Heart left ventricle (tissue), 16 donors: ENCODE data around the gene MYL1. TPM values are rescaled to one million over a fixed set of nuclear protein-coding genes. Genes with fewer than 3 reads are reported as not detected.
A peak's percentile ranks its signal among the peaks of the same experiment; 100 is the strongest.

Source experiments
- ATAC-seq, 4 donors: fragments of 200-7000 bp; cut with Tn5 transposase; one replicate each; pipeline ENCODE4 v1.9.1; 2020 to 2022; ENCODE audit warnings: moderate library complexity in 4 of 4, mild to moderate bottlenecking in 3 of 4, moderate number of reproducible peaks in 1 of 4
- DNase-seq, 5 donors: peaks; one replicate each; pipeline ENCODE4 v3.0.0-alpha.2; 2020
- H3K27ac ChIP-seq, 12 donors: fragments of 200-600 bp; sonication (generic) in 4 of 12; one replicate each; pipeline versions ENCODE4 v1.5.0 to v1.8.0; 2016 to 2022; ENCODE audit warnings: mild to moderate bottlenecking in 2 of 12
- H3K27me3 ChIP-seq, 9 donors: fragments of 200-600 bp; sonication (generic) in 2 of 9; one replicate each; pipeline versions ENCODE4 v1.5.1 to v1.8.0; 2016 to 2022; ENCODE audit warnings: mild to moderate bottlenecking in 3 of 9
- H3K36me3 ChIP-seq, 9 donors: fragments of 200-600 bp; sonication (generic) in 2 of 9; one replicate each; pipeline versions ENCODE4 v1.5.0 to v1.8.0; 2018 to 2022; ENCODE audit warnings: mild to moderate bottlenecking in 2 of 9
- H3K4me1 ChIP-seq, 12 donors: fragments of 200-600 bp; sonication (generic) in 4 of 12; one replicate each; pipeline versions ENCODE4 v1.5.0 to v1.8.0; 2016 to 2022; ENCODE audit warnings: mild to moderate bottlenecking in 3 of 12
- H3K4me3 ChIP-seq, 12 donors: fragments of 200-600 bp; sonication (generic) in 4 of 12; one replicate each; pipeline versions ENCODE4 v1.5.0 to v1.8.0; 2017 to 2022; ENCODE audit warnings: mild to moderate bottlenecking in 9 of 12, moderate library complexity in 4 of 12
- H3K9me3 ChIP-seq, 12 donors: fragments of 200-600 bp; sonication (generic) in 4 of 12; one replicate each; pipeline versions ENCODE4 v1.5.0 to v1.8.0; 2016 to 2022; ENCODE audit warnings: mild to moderate bottlenecking in 1 of 12
- POLR2A ChIP-seq, 2 donors: fragments of 450-650 bp; IDR thresholded peaks; one replicate each; pipeline ENCODE4 v1.6.1; 2017; ENCODE audit warnings: antibody characterized with exemption in 2 of 2, mild to moderate bottlenecking in 2 of 2, moderate library complexity in 2 of 2
- WGBS, 4 donors: extraction: QIAGEN DNeasy Blood & Tissue Kit in 2 of 4; methylation state at CpG; one replicate each; pipeline versions ENCODE4 v1.1.5 to v1.1.7; 2013 to 2018; 5-methylcytosine and 5-hydroxymethylcytosine counted together
- intact Hi-C, 10 donors: fragments of 100-400 bp; cut with DNase I; formaldehyde crosslinking; loops; one replicate each; pipeline versions ENCODE4 v1.11.1 to v1.14.2; 2022
- long read RNA-seq, 3 donors: library from polyadenylated mRNA; unstranded; transcript quantifications; one replicate each; pipeline ENCODE4 v2.0.0, GENCODE V29; 2020 to 2021
- polyA plus RNA-seq, 2 donors: library from polyadenylated mRNA; stranded (reverse); fragments of 200-250 nt; gene quantifications; one replicate each; pipeline ENCODE4 v1.2.3, GENCODE V29; 2013
- total RNA-seq, 9 donors: library from RNA; depleted of rRNA in 2 of 9; stranded (reverse); fragments of >200 nt in 2 of 9; fragmentation: NEBNext Ultra II Directional in 3 of 9; extraction: Animal tissue kit (Norgen Biotek cat#: 25700) in 3 of 9; gene quantifications; one replicate each; pipeline versions ENCODE4 v1.1.0 to v1.2.4, GENCODE V29; 2016 to 2023
- TF ChIP-seq, protein P1 (sequence below), 12 donors: fragments of 200-600 bp; sonication (generic) in 4 of 12; IDR thresholded peaks; one replicate each; pipeline versions ENCODE4 v1.5.0 to v1.8.0; 2018 to 2022; ENCODE audit warnings: antibody characterized with exemption in 12 of 12, mild to moderate bottlenecking in 5 of 12
- donor health status: ischemic (EF 13 %, LVEDD 7.1; RV severe dilation, severe dysfunction).
- donor health status: healthy with polysubstance abuse.
- donor health status: DM: no; HTN: yes; CAD: no.
- donor health status: DM: no; HTN: no; CAD: no.
- donor health status: ischemic (EF 25% LVEDD 6.9; RV normal size, moderate dysfunction).
- donor health status: ischemic (EF 25% LVEDD 5.7; RV mildly dilated, moderate dysfunction).
- donor health status: healthy.
- donor health status: DM: yes; HTN: yes; CAD: no.
- donor health status: ischemic (EF 35%, LVEDD 5.7; RV mildly dilated, moderate dysfunction).
- donor health status: nonischemic (EF 11% LVEDD 7.7; RV severe dilation, severe dysfunction).
- donor health status: DM: yes; HTN: yes; CAD: no.
- donor health status: PGD.
- donor health status: ischemic (EF 29% LVEDD 5.4; RV normal size, mild dysfunction).
- donor health status: nonischemic (EF 23%, LVEDD 6.1; RV moderate dilation, normal function).

MYL1 gene
- total RNA-seq (1 to 10 TPM in 3 of 9 donors, under 1 TPM in 1, not detected in 5; 0.44 to 6.1 (median 1.2) TPM), polyA plus RNA-seq (1 to 10 TPM in 1 of 2 donors, under 1 TPM in 1; 0.08 to 2.1 TPM)
- long read RNA-seq, donor 1 = 0 reads
- long read RNA-seq, donor 2 = 0 reads
- long read RNA-seq, donor 3 = 0 reads

DNA sequence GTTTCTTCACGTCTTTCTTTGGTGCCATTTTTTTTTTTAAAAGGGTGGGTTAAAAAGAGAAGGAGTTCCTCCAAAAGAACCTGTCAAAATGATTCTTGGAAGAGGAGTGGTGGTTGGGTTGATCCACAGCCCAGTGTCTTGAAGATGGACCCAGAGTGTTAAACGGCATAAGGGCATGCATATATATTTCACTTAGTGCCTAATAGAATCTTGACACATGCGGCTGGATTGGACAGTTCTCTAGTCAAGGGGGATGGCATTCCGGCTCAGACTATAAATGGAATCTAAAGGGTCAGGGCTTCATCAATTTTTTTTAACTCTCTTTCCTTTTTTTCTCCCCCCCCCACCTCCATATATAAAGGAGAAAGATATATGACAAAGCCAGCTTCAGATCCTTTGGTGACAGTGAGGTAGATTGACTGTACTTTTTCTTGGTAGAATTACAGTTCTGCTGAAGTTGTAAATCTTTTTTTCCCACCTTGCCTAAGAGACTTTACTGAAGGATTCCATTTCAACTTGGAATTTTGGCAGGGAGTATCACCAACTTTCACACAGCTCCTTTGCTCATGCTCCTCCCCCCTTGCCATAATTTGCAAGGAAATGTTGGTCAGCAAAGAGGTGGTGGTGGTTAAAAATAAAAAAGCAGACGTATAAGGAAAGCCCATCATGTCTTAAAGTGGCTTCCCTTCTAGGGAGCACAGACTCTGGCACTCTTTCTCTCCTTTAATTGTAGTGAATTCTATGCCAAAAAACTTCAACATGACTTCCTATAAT is at the start of gene MYL1:
Gene MYL1, minus strand, starts transcription at position 160 of the 774 bp plus-strand sequence. Its CDS starts 132 bp downstream, at position 28.
- TF ChIP-seq POLR2A (IDR thresholded peaks at IDR 0.05) = no peak
- TF ChIP-seq, protein P1, sequence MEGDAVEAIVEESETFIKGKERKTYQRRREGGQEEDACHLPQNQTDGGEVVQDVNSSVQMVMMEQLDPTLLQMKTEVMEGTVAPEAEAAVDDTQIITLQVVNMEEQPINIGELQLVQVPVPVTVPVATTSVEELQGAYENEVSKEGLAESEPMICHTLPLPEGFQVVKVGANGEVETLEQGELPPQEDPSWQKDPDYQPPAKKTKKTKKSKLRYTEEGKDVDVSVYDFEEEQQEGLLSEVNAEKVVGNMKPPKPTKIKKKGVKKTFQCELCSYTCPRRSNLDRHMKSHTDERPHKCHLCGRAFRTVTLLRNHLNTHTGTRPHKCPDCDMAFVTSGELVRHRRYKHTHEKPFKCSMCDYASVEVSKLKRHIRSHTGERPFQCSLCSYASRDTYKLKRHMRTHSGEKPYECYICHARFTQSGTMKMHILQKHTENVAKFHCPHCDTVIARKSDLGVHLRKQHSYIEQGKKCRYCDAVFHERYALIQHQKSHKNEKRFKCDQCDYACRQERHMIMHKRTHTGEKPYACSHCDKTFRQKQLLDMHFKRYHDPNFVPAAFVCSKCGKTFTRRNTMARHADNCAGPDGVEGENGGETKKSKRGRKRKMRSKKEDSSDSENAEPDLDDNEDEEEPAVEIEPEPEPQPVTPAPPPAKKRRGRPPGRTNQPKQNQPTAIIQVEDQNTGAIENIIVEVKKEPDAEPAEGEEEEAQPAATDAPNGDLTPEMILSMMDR (IDR thresholded peaks at IDR 0.05) = no peak
- no peaks in the 10 kb centered on the region for H3K9me3 ChIP-seq
- intact Hi-C loops = no loop called here
- no peaks in the 10 kb centered on the region for H3K27me3 ChIP-seq
- DNase-seq (no peak), ATAC-seq (no peak)
- no peaks in the 10 kb centered on the region for H3K36me3 ChIP-seq
- 63 to 70% (median 67%) methylated on average over 5 of the region's 5 CpGs for WGBS, 4 donors
- H3K4me1 ChIP-seq = peaks cover 0 to 3% (median 0%) of the 10 kb centered on the region in 12 donors
- no peak within 1 kb of the TSS for H3K4me3 ChIP-seq
- no peak within 1 kb of the TSS for H3K27ac ChIP-seq

DNA sequence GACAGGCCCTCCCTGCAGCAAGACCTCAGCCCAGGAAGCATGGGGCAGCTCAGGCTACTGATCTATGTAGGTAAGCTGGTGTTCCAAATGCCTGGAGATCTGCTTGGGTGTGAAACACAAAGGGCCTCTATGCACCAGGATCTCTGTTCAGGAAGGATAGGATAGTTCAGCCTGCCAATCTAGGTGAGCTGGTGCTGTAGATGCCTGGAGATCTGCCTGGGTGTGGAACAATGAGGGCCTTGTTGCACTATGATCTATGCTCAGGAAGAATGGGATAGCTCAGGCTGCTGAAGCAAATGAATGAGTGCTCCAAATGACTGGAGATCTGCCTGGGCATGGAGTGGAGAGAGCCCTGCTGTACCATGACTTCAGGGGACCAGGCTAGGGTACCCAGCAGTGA is 48.9 kb upstream of the MYL1 start:
- no peaks in the 10 kb centered on the region for H3K36me3 ChIP-seq
- intact Hi-C loops = loop anchor here in 1 of 10 donors (5.0 kb wide), 1 partner anchor 33 kb away; no protein-coding TSS in a partner anchor
- no peaks in the 10 kb centered on the region for H3K4me1 ChIP-seq
- ATAC-seq = no peak
- H3K9me3 ChIP-seq = no peaks in the 10 kb centered on the region
- no peak overlapping the region for H3K4me3 ChIP-seq
- DNase-seq = no peak
- H3K27ac ChIP-seq = no peak overlapping the region
- H3K27me3 ChIP-seq = no peaks in the 10 kb centered on the region
- TF ChIP-seq, protein P1 (IDR thresholded peaks at IDR 0.05) = no peak
- TF ChIP-seq POLR2A (IDR thresholded peaks at IDR 0.05) = no peak

DNA sequence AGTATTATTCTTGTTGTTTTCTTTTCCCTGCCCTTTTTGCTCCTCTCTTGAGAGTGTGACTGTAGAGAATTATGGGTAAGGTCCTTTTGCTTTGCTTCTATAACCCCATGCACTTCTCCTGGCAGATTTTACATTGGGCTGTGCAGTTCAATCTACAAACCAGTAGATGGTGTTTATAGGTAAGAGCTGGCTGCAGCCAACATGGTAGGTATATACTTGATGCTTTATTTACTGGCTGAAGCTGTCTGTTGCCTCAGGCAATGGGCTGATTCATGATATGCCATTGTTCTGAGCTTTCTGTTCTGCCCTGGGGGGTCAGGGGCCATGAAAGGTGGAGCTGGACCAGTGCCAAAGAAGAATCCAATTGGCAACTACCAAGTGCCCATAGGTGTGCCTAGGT is 48.3 kb upstream of the MYL1 start:
- Histone ChIP-seq H3K27me3 (no peaks in the 10 kb centered on the region), H3K4me1 (no peaks in the 10 kb centered on the region), H3K36me3 (no peaks in the 10 kb centered on the region), H3K4me3 (no peak overlapping the region), H3K9me3 (no peaks in the 10 kb centered on the region), H3K27ac (no peak overlapping the region)
- ATAC-seq = peak in 1 of 4 donors; percentile 22
- no peak for DNase-seq
- intact Hi-C loops = loop anchor here in 1 of 10 donors (5.0 kb wide), 1 partner anchor 34 kb away; no protein-coding TSS in a partner anchor
- TF ChIP-seq POLR2A (IDR thresholded peaks at IDR 0.05) = no peak
- TF ChIP-seq, protein P1 (IDR thresholded peaks at IDR 0.05) = peak in 6 of 12 donors; percentile 15 to 39 (median 22)

DNA sequence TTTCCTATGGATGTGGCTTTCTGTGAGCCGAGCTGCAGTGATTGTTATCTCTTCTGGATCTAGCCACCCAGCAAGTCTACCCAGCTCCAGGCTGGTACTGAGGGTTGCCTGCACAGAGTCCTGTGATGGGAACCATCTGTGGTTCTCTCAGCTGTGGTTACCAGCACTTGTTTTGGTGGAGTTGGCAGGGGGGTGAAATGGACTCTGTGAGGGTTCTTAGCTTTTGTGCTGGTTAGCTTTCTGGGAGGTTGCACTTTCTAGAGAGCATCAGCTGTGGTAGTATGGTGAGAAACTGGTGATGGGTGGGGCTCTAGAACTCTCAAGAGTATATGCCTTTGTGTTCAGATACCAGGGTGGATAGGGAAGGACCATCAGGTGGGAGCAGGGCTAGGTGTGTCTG is 45.4 kb upstream of the MYL1 start:
- DNase-seq (no peak), ATAC-seq (no peak)
- Histone ChIP-seq H3K4me3 (no peak overlapping the region), H3K36me3 (no peaks in the 10 kb centered on the region), H3K9me3 (no peaks in the 10 kb centered on the region), H3K27me3 (no peaks in the 10 kb centered on the region), H3K4me1 (no peaks in the 10 kb centered on the region), H3K27ac (no peak overlapping the region)
- 27 to 52% (median 41%) methylated on average over 1 of the region's 1 CpG for whole genome bisulfite sequencing, 4 donors
- intact Hi-C loops = loop anchor here in 1 of 10 donors (5.0 kb wide), 1 partner anchor 37 kb away; no protein-coding TSS in a partner anchor
- no peak for TF ChIP-seq POLR2A (IDR thresholded peaks at IDR 0.05)
- TF ChIP-seq, protein P1 (IDR thresholded peaks at IDR 0.05) = no peak
